Stimulated activated CD8-positive, alpha-beta memory T cell treated with anti-CD3 and anti-CD28 coated beads, Interleukin-12 subunit alpha, Interleukin-12 subunit beta, amount 100 ng/mL, for 1 hour (primary cell): Measurements from ENCODE around the gene POU6F2.

Source experiments
- DNase-seq: peaks from one replicate; pipeline ENCODE4 v3.0.0-alpha.2; 2020; ENCODE audit warnings: low read depth

The POU6F2 gene

DNA sequence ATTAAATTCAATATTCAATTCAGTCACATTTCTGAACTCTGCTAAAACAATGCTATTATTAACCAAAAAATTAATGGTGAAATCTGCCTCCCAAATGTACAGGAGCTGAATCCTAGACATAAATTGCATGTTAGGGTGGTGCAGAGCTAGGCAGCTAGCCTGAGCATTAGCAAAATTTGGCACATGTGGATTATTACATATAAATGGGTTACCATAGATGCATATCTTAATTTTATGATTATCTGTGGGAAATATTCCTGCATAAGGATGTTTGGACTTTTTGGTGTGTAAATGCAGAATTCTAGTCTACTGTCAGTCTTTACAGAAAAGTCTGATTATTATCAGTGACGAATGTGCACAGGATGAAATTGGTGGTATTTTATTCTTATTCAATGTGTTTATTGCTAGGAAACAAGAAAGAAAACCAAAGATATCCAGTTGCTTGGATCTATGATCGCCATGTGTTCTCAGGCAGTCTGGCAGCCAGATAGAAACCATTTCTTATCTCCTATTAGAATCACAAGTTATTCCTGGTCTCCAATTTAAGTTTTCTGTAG is 150.7 kb downstream of the POU6F2 start:
- DNase-seq: no peak

DNA sequence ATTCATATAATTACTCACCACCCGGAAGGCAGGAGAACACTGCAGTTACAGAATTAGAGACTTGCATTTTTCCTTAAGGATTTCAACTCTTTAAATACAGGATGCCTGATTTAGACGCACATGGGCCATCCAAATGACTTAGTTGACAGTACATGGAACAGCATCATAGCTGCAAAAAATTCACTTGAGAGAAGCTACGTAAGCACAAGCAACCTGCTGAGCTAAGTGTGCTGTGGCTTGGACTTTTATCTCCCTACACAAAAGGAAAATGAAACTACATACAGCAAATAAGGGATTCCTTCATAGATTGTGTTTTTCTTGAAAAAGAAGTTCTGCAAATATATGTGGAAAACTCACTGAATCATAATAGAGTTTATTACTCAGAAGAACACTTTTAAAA is 152.6 kb downstream of the POU6F2 start:
- DNase-seq: no peak

DNA sequence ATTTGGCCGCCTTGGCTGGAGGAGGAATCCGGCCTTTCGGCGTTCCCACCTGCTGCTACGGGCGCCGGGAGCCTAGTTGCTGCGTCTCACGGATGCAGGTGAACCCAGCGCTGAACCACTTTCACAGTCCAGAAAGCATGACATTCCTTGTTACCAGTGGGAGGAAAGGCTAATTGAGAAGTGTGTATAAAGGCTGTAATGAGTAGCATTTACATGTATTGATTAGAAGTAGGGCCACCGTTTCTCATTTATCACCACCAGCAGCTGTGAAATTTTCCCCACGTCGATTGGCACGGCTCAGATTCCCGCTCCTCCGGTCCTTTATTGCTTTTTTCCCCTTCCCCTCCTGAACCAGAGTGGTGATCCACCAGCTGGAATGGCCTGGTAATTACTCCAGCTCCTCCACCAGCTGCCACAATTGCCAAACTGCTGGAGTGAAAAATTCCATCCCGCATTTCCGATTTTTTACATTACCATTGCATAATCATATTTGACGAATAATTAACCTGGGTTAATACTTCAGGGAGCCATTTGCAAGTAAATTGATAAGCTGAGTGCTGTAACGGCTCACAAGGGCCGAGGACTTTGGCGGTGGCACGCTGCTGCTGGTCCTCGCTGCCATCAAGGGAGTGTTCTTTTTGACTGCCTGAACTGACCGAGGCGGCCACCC is 153.3 kb downstream of the POU6F2 start:
- no peak for DNase-seq

DNA sequence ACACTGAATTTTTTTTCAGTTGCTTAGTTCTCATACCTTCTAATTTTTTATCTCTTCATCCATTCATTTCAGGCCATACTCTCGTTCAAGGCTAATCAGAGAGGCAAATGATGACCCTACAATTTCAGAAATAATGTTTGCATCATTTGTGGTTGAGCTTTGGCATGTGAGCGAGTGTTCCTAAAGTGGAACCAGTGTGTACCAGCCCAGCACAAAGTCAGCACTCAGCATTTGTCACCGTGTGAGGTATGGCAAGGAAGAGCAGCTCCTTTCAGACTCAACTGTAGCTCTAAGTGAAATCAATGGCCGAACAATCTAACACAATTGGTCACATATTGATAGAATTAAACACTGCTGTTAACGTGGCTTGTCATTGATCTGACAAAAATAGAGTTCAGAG is 154.6 kb downstream of the POU6F2 start:
- DNase-seq: no peak

DNA sequence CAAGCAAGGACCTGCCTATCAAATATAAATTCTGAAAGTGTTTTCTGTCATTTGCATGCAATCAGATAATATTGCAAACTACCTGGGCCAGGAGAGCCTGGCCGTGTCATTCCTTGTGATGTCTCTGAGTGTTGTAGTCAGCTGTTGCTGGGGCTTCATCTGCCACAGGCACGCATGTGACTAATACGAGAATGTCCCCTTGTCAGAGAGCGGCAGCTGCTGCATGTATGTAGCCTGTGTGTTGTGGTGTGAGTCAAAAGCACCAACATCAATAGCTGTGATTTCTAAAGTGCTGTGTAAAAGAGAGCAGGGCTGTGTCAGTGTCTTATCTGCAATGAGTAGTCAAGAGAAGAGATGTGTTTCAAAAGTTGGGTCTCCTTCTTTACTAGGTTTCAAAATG is 155.4 kb downstream of the POU6F2 start:
- DNase-seq: no peak

DNA sequence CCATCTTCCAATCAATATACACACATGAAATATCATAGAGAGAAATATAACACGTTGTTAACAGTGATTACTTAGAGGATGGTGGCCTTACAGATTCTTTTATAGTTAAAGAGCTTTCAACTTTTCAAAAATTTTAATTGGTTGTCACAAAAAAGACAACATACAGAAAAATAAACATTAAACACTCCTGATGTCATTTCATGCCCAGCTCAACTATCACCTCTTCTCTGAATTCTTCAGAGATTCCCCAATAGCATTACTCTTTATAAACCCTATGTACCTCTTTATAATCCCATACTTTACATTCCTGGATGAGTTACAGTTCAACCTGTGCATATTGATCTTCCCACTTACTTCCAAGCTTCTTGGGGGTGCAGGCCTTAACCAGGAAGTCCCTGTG is 159.8 kb downstream of the POU6F2 start:
- no peak for DNase-seq

DNA sequence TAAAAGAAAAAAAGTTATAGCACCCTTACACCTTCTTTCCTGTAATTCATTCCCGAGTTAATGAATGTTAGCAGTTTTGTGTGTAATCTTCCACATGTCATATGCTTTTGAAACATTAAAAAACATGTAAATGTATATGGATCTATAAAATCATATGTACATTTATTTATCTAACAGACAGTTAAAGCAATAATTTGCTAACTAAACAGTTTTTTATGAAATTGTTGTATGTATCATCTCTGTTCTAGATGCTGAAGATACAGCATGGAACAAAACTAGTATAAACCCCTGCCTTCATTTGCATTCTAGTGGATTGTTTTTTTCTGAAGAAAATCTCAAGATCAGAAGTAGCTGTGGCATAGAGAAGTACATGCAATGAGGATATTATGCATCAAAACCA is 165.0 kb downstream of the POU6F2 start:
- DNase-seq: no peak

DNA sequence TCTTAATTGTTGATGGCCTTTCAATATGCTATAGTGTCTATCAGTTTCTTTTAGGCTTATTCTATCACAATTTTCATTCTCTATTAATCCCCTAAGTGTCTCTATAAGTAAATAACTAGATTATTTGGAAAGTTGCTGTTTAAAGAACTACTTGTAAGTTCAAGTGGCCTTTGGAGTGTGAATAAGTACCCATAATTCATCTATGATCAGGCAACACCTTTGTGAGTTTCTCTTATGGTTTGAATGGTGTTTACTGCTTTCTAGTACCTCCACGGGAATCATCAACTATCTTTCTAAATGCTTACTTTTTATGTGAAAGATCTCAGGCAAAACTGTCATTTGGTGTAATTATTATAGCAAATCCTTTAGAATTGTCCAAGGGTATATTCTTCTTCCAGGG is 166.7 kb downstream of the POU6F2 start:
- no peak for DNase-seq

DNA sequence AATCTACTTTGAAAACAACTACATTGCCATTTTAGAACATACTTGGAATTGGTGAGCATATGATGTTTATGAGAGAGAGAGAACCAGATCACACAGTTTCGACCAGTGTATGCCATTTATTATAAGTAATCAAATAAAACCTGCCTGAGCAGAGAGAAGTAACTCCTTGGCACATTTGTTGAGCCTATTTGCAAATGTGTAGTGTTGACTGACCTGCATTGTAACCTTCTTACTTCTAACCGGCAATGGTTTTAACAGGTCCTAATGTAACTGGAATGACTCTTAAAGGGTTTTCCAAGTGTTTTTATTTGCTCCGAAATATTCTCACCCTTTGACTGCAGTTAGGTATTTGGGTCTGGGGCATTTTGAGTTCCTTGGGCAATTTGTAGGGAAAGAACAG is 167.6 kb downstream of the POU6F2 start:
- DNase-seq: no peak

DNA sequence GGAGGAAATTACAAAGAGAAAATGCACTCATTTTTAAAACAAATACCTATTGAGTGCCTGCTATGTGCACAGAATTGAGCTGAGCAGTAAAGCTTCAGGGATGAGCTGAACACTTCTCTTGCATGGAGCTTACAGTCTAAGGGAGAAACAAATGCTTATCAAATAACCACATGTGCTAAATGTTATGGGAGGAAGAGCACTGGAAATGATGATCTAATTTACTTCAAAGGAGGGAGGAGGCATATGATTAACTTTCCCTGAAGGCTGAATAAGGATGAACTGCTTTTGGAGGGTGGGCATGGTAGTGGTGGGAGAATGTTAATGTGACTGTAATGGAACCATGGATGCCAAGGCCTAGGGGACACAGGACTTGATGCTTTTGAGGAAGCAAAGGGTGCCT is 168.2 kb downstream of the POU6F2 start:
- DNase-seq: no peak

DNA sequence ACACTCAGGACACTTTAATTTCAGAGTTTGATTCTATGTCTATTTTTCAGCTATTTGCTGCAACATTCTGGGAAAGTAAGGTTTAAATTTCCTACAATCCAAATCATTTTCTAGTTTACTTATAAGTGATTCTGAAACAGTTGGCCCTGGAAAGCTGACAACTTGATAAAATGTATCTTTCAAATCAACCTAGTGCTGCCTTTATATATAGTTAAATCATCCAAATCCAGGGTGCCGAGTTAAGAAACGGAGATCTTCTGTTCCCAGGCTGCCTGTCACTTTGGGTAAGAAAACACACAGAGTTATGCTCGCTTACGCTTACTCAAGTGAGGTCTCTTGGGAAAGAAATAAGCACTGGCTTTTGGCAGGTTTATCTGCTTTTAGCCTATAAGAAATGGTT is 175.0 kb downstream of the POU6F2 start:
- DNase-seq: no peak

DNA sequence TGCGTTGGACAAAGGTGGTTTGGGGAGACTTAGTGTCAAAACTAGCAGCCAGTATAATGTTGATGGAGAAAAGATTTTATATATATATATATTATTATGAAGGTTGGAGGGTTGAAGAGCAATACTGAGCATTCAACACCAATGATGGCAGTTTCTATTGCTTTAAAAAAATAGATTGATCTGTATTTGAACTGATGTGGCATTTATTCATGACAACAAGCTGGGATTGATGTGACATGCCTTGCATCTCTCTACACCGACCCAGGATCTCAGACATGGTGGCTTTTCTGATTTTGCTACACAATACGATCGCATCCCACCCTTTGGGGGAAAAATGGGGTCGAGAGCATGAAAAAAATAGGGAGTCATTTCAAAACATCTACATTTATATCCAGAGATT is 175.4 kb downstream of the POU6F2 start:
- DNase-seq: no peak

DNA sequence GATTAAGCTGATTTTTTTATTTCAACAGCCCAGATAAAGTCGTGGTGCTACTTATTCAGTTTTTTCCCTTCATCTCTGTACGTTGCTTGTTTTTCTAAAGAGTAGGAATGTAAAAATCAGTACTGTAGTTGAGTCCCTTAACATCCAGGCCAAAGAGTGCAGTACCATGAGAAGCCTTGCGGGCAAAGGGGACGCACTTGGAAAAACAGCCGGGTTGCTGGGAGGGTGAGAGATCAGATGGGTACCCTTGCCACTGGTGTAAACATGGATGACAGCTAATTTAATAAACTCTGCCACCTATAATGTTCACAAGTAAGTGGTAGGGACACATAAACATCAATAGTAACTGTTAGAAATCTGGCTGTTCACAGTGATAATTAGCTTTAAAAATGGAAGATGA is 175.9 kb downstream of the POU6F2 start:
- no peak for DNase-seq

DNA sequence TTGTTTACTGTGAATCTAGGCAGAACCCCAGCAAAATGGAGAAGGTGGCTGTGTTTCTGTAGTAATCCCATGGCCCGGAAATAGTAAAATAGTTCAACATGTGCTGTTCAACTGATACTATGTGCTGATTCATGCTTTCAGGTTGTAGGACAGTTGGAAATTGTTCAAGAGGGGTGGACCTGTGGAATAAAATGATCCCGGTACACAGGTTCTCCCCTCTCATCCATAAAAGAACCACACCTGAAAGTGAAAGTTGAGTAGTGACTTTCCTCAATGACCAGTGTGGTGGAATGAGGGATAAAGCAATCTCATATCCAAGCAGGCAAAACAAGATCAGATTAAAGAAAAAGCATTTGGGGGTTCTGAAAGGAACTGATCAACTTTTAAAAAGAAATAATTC is 177.1 kb downstream of the POU6F2 start:
- DNase-seq: no peak

DNA sequence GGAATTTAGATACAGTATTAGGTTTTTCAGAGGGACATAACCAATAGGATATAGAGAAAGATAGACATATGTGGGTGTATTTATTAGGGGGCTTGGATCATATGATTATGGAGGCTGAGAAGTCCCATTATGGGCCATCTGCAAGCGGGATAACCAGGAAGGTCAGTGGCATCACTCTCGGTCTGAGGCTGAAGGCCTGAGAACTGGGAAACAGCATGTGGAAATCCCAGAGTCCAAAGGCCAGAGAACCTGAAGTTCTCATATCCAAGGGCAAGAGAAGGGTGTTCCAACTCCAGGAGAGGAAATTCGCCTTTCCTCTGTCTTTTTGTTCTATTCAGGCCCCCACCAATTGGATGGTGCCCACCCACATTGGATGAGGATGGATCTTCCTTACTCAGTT is 180.7 kb downstream of the POU6F2 start:
- no peak for DNase-seq

DNA sequence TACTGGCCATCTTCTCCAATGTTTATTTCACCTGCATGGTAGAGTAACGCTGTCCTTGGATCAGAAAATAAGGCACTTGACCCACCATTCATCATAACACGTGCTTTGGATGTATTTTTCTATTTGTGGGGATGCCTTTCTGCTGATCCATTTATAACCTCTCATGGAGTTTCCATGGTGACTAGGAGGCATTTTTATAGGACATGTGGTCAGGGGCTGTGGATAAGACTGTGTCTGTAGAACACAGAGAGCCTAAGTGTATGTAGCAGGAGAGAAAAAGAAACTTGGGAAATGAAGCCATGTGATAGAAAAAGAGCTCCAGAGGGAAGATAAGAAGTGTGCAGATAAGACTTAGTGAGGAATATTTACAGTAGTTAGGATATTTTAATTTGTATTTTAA is 184.2 kb downstream of the POU6F2 start:
- no peak for DNase-seq

DNA sequence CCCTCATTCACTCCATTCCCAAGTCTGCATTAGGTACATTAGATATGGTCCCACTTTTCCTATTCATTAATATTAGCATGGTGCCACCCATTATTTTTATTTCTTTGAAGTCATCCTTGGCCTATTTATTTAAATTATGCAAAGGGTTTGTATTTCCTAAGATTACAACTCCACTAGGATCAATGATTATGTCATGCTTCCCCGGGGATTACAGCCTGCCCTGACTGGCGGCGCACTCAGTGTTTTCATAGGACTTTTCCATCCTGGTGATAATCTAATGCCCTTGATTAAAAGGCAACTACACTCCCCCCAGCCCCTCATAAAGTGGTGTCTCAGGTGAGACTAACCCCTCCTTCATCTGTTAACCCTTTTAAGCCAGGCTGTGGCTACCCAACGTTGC is 187.2 kb downstream of the POU6F2 start:
- no peak for DNase-seq

DNA sequence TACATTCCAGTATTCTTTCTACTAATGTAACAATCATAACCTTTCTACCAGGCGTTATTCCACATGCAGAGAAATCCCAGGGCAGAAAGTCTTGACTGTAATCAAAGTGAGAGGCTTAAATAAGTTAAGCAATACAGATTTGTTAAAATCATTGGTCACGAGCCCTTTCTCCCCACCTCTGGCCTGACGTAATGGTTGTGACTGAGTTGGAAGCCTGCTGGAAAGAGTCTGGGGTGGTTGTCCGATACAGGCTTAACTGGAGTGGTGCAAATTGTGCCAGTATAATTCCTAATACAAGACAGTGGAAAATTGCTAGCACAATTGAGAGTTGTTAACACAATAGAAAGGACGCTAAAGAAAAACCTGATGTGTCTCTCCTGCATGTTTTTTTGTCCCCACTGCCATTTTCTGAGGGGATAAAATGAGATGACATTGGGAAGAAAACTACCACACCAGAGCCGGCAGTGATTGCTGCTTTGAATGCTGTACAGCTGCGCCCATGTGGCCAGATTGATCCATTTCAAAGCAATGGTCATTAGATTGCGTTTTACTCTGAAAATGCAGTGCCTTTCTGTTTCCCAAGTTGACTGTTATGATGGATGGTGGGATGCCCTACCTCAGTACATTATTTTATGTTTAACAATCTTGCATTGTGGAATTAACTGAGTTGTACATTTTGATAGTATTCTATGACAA is 190.8 kb downstream of the POU6F2 start:
- no peak for DNase-seq

DNA sequence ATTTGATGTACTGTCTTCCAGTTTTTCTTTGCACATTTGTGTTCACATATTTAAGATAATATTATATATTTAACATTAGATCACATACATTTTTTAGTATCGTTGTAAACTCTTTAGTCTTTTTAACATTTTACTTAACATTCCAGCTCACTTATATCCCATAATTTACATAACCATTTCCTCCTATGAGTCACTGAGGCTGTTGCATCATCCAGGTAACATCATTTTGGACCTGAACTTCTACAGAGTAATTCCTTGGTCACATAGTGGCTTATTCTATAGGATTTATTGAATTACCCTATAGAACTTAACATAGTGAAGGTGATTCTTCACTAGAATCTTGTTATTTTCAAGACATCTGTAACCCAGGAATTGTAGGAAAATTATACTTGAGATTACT is 194.4 kb downstream of the POU6F2 start:
- DNase-seq: no peak

DNA sequence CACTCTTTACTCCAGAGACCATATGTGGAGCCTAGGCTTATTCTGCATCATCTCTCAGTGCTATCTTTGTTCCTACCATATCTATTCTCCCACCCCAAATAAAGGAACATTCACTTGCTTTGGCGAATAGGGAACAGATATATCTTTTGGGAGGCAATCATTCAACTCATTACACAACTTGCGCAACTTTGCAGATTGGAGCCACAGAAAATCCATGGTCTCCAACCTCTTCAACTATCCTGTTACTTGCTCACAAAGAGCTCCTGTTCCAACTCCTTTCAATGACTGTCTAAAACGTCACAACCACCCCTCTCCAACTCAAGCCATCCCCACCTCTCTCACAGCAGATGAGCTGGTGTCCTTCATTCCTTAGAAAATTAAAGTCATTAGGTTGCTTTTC is 203.7 kb downstream of the POU6F2 start:
- DNase-seq: no peak

DNA sequence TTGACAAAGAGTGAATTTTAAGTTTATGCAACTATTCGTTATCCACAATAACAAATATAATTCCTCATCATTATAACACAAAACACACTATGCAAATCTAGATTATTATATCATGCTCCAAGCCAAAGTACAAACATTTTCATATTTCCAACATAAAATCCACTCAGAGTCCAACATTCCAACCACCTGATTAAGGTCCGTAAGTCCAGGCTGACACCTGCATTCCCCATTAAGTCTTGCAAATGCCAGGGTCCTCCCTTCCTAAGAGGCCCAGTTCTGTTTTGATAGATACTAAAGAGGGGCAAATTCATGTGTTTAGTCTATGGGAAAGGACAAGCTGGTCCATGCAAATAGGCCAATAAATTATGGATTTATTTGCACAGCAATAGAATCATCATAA is 206.1 kb downstream of the POU6F2 start:
- no peak for DNase-seq

DNA sequence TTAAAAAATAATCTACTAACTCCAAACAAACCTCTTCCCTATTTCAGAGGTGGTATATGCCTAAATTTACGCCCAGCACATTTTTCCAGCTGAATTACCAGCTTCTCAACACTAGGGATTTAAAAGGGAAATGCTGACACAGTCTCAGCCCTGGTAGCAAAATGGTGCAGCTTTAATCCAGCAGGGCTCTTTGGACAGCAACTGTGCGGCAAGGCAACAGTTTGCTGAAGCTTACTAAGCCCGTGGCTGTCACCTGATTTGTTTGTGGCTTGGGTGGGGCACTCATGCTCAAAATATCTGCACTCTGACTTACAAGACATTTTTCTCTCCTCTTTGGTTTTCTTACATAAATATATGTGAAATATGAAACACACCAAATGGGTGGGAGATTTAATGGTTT is 206.7 kb downstream of the POU6F2 start:
- no peak for DNase-seq

DNA sequence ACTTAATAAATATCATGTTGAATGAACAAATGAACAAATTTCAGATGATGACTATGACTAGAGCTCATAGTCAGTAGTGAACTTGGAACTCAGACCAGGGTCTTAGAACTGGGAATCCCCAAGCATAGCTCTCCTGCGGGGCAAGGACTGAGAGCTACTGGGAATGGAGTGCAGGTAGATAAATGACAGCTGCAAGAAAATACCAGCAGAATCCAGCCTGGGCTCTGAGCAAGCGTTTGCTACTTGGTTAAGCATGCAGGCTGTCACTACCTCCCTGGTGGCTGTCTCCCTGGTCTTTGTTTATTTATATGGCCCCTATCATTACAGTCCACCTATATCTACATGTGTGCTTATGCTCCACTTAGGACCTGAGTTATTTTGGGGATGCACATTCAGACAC is 208.4 kb downstream of the POU6F2 start:
- DNase-seq: no peak

DNA sequence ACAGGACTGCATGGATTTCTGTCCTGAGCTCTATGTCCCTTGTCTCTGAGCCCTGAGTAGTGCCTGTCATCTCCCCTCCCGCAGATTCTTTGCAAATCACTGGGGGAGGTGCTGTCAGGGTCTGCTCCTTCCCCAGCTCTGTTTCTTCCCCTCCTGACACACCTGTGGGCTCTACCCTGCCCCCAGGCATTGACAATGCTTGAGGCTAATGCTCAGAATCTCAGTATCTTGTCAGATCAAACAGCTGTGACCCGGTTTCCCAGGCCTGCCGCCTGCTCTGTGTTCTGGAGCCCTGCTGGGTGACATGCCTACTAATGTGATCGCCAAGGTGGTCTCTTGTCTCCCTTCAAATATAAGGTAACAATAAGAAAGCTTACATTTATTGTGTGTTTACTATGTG is 209.0 kb downstream of the POU6F2 start:
- DNase-seq: no peak
